HL-60 (cell line): ENCODE measurements around the gene VAMP2.

Experiments used
- GABPA ChIP-seq: IDR thresholded peaks from 2 replicates; pipeline ENCODE4 v1.6.1; 2012; ENCODE audit warnings: low read depth
- POLR2AphosphoS5 ChIP-seq: IDR thresholded peaks from 2 replicates; pipeline ENCODE4 v1.6.1; 2012; ENCODE audit warnings: low read depth
- SPI1 ChIP-seq: IDR thresholded peaks from 2 replicates; pipeline ENCODE4 v1.6.1; 2012; ENCODE audit warnings: low read depth, mild to moderate bottlenecking, borderline replicate concordance
- TF ChIP-seq, protein P1 (sequence below): IDR thresholded peaks from one replicate; pipeline ENCODE4 v1.5.1; 2011; ENCODE audit warnings: low read length, control low read depth, inconsistent platforms; ENCODE audit not compliant: insufficient read depth

DNA sequence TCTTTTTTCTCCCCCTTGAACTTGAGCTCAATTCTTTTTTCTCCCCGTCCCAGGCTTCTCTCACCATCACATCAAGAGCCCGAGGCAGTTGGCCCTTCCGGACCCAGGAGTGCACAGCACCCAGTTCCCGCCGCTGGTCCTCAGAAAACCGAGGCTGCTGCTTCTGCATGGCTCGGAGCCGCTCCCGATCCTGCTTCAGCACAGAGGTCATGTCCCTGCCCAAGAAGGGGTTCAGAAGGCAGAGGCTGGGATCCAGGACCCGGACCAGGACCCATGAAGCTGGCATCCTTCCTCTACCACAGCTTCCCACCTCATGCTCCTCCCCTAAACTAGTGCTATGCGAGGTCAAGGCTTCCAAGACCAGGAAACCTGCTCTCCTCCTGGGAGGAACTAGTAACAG, 21.0 kb downstream of the VAMP2 start:
- TF ChIP-seq, protein P1, sequence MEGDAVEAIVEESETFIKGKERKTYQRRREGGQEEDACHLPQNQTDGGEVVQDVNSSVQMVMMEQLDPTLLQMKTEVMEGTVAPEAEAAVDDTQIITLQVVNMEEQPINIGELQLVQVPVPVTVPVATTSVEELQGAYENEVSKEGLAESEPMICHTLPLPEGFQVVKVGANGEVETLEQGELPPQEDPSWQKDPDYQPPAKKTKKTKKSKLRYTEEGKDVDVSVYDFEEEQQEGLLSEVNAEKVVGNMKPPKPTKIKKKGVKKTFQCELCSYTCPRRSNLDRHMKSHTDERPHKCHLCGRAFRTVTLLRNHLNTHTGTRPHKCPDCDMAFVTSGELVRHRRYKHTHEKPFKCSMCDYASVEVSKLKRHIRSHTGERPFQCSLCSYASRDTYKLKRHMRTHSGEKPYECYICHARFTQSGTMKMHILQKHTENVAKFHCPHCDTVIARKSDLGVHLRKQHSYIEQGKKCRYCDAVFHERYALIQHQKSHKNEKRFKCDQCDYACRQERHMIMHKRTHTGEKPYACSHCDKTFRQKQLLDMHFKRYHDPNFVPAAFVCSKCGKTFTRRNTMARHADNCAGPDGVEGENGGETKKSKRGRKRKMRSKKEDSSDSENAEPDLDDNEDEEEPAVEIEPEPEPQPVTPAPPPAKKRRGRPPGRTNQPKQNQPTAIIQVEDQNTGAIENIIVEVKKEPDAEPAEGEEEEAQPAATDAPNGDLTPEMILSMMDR, result no peak
- TF ChIP-seq POLR2AphosphoS5, result no peak
- no peak for TF ChIP-seq GABPA
- TF ChIP-seq SPI1, result no peak
